ENCODE data around the gene CYP8B1. TPM values are rescaled to one million over a fixed set of nuclear protein-coding genes. Genes with fewer than 3 reads are reported as not detected.

Gene CYP8B1
- total and polyA plus RNA-seq, 2 of the 8 experiments (the other 6 are each of a cell fraction or from before 2014, with no cell fraction given), result not detected

GRCh38 chr3:42855547-42856380, 19.9 kb downstream of the CYP8B1 start:
- CTCF ChIA-PET (ENCODE audit: partially characterized antibody), result interaction anchor here (1.0 to 1.1 kb wide), 2 partner anchors 23 to 76 kb away, joined by 3 read pairs; no protein-coding TSS in a partner anchor
- TF ChIP-seq ATF2 (IDR thresholded peaks at IDR 0.05; ENCODE audit: low read length) (no peak), ZNF274 (IDR thresholded peaks at IDR 0.05; ENCODE audit: borderline replicate concordance, extremely low read depth, low read length) (no peak), CHD1 (IDR thresholded peaks at IDR 0.05; ENCODE audit: low read depth, low read length) (no peak), CBX8 (IDR thresholded peaks at IDR 0.05; ENCODE audit: borderline replicate concordance, low read depth, low read length) (no peak), SUZ12 (IDR thresholded peaks at IDR 0.05; ENCODE audit: low read length) (no peak), NANOG (IDR thresholded peaks at IDR 0.05; ENCODE audit: insufficient read depth, low read depth, low read length, poor library complexity, severe bottlenecking) (no peak), KDM1A (IDR thresholded peaks at IDR 0.05; ENCODE audit: borderline replicate concordance, low read length) (no peak), GABPA (IDR thresholded peaks at IDR 0.05; ENCODE audit: borderline replicate concordance, insufficient read depth, low read length) (no peak), SP4 (IDR thresholded peaks at IDR 0.05; ENCODE audit: low read length) (no peak), JUN (IDR thresholded peaks at IDR 0.05; ENCODE audit: low read depth, low read length) (no peak)

More at GRCh38 chr3:42855547-42856380, 19.9 kb downstream of the CYP8B1 start:
- Histone ChIP-seq H3K4me1 (replicated peaks in 1 of 4; ENCODE audit: control insufficient read depth in 3 of 4, insufficient read depth in 4 of 4, low read length in 3 of 4) (no peaks in the 10 kb centered on the region), H3K4ac (replicated peaks; ENCODE audit: insufficient read length, low read depth, low read length) (no peak overlapping the region), H3K79me2 (ENCODE audit: control insufficient read depth in 1 of 2, insufficient read depth in 2 of 2, low read length in 2 of 2) (no peaks in the 10 kb centered on the region), H3K9me3 (ENCODE audit: insufficient read depth in 2 of 2, low read depth in 1 of 2, low read length in 1 of 2) (no peaks in the 10 kb centered on the region; a peak in 1 of 4 replicates), H2BK20ac (ENCODE audit: low read length) (no peak overlapping the region), H3K79me1 (ENCODE audit: low read depth, low read length) (no peaks in the 10 kb centered on the region), H3K4me3 (ENCODE audit: extremely low read depth in 1 of 4, insufficient read depth in 2 of 4, low read depth in 3 of 4, low read length in 4 of 4) (no peak overlapping the region), H3K23ac (ENCODE audit: insufficient read length) (no peak overlapping the region), H2BK120ac (replicated peaks; ENCODE audit: low read depth, low read length) (no peak overlapping the region), H3K23me2 (ENCODE audit: low read depth, low read length) (no peaks in the 10 kb centered on the region), H3K14ac (ENCODE audit: insufficient read length) (no peak overlapping the region), H3K36me3 (ENCODE audit: control insufficient read depth in 2 of 4, insufficient read depth in 4 of 4, low read length in 3 of 4) (no peaks in the 10 kb centered on the region), H3K18ac (ENCODE audit: extremely low read depth, low read length) (no peak overlapping the region), H2BK15ac (ENCODE audit: low read length) (no peak overlapping the region), H4K91ac (replicated peaks; ENCODE audit: insufficient read length, low read length) (no peak overlapping the region), H3K9ac (replicated peaks in 1 of 4; ENCODE audit: extremely low read depth in 1 of 4, low read depth in 3 of 4, low read length in 3 of 4) (no peak overlapping the region), H4K8ac (ENCODE audit: extremely low read depth, insufficient read depth, low read length) (no peak overlapping the region), H3K27me3 (replicated peaks in 1 of 4; ENCODE audit: control insufficient read depth in 3 of 4, extremely low read depth in 1 of 4, insufficient read depth in 3 of 4, low read length in 3 of 4) (no peaks in the 10 kb centered on the region), H4K20me1 (replicated peaks in 1 of 2; ENCODE audit: control insufficient read depth in 1 of 2, insufficient read depth in 2 of 2, low read length in 2 of 2) (no peaks in the 10 kb centered on the region), H3K4me2 (ENCODE audit: insufficient read depth in 1 of 2, low read depth in 2 of 2, low read length in 2 of 2) (no peak overlapping the region), H4K5ac (ENCODE audit: insufficient read length, low read depth, low read length) (no peak overlapping the region), H2BK5ac (ENCODE audit: low read depth, low read length) (no peak overlapping the region), H2AFZ (ENCODE audit: low read length) (no peak overlapping the region), H2AK5ac (ENCODE audit: low read depth, low read length) (no peak overlapping the region), H3K56ac (replicated peaks; ENCODE audit: insufficient read length, low read depth, low read length) (no peak overlapping the region), H3K27ac (ENCODE audit: low read depth, low read length) (no peak overlapping the region), H2BK12ac (ENCODE audit: low read depth, low read length) (no peak overlapping the region)
- POLR2A ChIA-PET (ENCODE audit: partially characterized antibody), result no interaction called here
- DNase-seq (ENCODE audit: low read depth in 1 of 2, low spot score in 2 of 2) (no peak), FAIRE-seq (no peak)
- WGBS, 2 experiments (ENCODE audit: extremely low coverage in 1 of 2, insufficient coverage in 1 of 2, insufficient read length in 1 of 2, insufficient replicate concordance in 2 of 2, low coverage in 1 of 2, low lambda C conversion rate in 2 of 2, missing lambda C conversion rate in 1 of 2), result 89% methylated on average over 4 of the region's 4 CpGs; no CpG with 5 or more reads in 1 of the 2 experiments

All from H1 (cell line).